NCI-H82 treated with DMSO at 0.1 percent for 48 hours (cell line): Measurements from ENCODE around the gene SLC35A5.

Experiments used
- DNase-seq: peaks from one replicate; lab custom pipeline; 2025; ENCODE audit not compliant: unreplicated experiment; lab: John Stamatoyannopoulos, UW

The SLC35A5 gene

DNA sequence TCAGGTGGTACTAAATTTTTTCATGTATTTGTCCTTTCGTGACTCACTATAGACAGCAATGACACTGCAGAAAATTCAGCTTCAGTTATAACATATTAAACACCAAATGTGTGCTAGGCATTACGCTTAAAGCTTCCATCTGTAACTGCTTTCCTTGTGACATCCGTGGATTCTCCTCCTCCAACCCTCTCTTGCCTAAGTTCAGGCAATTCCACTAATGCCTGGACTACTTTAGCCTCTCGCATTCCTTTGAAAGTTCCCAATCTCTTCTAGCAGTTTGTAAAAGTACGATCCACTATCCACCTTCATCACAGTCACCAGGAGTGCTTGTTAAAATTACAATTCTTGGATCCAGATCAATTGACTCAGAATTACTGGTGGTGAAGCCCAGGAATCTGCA, 61.4 kb downstream of the SLC35A5 start:
- no peak for DNase-seq

DNA sequence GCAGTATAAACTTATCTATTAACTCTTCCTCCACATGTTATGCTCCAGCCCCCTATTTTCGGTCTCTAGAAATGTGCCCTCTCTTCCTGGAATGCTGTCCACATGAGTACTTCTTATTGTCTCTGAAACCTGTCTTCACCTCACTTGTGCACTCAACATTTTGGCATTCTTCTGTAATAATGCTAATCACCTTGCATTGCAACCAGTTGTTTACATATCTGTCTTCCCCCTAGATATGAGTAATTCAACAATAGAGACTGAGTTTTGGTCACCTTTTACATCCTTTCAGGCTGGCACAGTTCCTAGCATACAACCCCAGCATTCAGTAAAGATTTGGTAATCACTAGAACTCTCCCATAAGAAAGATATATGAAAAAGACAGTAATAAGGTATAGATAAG, 61.9 kb downstream of the SLC35A5 start:
- no peak for DNase-seq

DNA sequence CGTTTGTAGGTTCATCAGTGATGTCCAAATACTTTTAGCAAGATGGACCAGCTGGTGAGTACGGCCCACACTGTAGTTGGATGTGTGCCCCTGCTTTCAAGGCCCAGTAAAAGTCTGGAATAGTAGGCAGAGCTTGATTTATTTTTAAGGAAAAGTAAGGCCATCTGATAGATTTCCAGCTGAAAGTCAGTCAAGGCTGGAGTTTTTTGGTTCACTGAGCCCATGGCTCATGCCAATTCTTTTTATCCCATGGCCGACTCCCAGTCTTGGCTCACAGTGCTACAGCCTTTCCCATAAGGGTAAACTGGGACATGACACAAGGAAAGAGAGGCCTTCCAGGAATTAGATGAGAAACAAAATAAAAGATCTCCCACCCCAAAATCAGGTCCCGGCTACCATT, 65.6 kb downstream of the SLC35A5 start:
- no peak for DNase-seq

DNA sequence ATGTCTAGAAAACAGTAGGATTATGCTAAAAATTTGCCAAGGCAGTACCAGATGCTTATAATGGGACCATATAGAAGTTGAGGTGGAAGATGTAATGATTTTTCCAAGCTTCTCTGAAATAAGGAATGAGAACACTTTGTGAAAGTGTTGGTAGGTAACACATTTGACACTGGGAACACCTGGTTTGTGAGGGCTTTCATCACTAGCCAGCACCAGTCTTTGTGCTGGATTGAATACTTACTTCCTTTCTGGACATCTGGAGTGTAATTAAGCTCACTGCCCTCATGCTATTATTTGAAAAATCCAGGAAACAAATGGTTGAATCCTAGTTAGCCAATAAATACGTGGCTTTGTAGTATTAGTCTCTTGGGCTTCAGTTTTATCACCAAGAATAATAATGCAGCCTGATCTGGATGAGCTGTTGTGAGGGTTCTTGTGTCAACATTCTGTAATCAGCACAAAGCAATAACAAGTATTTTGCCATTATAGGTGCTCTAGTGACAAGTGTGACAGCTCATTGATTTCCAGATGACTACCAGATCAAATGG, 66.1 kb downstream of the SLC35A5 start:
- peak; percentile 82 for DNase-seq

DNA sequence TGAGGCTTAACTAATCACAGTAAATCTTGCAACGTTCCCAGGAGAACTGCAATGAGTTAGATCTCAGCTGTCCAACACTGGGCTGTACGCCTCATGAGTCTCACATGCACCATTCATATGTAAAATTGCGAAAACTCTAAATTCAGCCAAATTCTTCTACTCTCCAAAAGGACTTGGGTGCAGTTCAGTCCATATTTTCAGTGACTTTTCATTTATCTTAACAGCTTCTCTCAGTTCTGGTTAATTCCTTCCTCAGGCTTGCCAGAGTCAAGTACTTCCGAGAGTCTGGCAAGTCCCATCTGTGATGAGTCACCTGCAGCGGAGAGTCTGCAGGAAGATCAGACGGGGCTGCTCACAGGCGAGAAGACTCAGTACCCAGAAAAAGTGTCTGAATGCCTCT, 67.6 kb downstream of the SLC35A5 start:
- no peak for DNase-seq

DNA sequence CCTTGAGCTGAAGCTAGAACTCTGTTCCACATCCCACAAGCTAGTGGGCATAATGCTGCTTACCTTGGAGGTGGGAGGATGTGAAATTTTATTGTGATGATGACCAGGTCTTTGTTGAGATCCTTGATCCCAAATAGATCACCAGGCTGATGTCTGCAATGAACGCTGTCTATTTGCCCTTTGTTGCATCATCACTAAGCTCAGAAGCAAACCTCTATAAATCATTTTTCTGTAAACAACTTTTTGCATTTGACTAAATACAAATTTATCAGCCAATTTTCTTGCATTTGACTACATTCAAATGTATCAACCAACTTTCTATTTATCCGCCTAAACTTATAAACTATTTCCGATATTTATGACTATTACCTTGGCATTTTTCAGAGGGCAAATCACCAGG, 69.4 kb downstream of the SLC35A5 start:
- DNase-seq, result no peak

DNA sequence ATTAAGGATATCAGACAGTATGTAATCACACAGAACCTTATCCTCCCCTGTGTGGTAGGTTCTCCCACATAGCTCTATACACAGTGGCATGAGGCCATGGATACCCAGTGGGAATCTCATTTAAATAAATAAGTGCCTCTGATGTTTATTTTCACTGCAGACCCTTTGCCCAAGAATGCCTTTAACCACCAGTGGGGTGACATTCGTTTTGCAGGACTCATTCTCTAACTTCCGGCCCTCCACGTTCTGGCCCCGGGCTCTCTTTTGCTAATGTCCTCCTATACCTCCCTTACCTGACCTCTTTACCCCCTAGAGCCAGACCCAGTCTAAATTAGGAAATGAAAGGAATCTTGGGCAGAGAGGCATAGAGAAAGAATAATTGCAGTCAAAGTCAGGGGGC, 70.8 kb downstream of the SLC35A5 start:
- DNase-seq, result no peak

DNA sequence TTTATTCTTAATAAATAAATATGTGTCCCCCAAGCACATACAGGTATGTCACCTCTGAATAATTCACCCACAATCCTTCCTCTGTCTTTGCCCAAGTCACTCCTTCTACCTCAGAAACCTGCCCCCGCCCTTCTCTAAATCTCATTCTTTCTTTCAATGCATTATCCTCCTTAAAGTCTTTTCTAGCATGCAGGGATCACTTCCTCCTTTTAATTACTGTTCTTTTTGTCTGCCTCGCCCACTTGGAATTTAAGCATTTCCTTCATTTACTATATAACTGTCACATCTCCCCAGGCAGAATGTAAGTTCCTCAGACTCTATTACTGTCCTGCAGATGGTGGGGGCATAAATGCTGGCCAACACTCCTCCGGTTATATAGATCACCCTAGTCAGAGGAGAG, 71.3 kb downstream of the SLC35A5 start:
- DNase-seq, result no peak

DNA sequence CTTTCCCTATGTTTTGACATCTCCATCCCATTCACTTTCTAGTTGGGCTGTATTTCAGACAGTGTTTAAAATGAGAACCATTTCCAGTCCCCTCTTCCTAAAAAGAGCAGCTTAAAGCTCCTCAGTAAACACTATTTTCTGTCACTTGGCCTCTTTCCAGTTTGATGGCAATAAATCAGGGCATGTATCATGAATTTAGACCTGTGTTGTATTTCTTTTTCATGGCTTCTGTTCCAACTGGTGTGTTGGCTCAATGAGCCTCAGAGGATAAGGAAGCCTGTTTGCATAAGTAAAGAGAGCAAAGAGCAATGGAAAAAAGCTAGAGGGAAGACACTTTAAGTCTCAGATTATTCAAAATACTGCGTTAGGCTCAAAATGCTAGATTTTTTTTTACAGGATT, 71.9 kb downstream of the SLC35A5 start:
- no peak for DNase-seq

DNA sequence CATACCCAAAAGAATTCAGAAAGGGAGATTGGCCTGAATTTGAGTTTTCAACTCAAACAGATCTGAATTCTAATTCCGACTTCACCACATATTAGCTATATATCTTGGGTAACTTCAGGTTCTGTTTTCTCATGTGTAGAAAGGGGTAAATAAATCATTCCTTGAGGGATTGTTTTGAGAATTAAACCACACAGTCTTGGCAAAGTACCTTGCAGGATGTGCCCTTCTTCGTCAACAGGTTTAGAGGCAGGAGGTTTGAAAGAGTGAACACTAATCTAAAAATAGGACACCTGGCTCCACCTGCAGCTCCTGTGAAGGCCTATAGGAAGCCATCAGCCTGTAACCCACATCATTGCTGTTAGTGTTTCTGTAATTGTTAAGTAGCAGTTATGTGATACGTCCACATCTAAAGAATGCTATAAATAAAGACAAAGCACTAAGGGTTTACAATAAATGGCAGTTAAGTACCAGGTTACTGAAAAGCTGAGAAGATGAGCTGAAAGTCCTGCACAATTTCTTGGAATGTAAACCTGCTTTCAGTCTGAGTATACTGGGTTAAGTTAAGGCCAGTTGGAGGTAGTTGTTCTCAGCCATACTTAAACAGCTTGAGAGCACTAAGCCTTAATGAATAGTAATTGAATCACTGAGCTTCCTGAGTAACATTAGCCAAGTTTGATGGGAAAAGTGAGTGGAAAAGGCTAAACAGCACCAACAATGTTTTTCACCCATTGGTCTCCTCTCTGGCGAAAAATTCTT, 73.1 kb downstream of the SLC35A5 start:
- DNase-seq, result no peak
